HAP-1 (cell line): Measurements from ENCODE around the gene MAN2A1.

Source experiments
- DNase-seq, 2 experiments: peaks; one replicate each; pipeline ENCODE4 v3.0.0-alpha.2; 2016 to 2020; ENCODE audit warnings: low spot score in 2 of 2
- H3K27me3 ChIP-seq: fragments of 250-450 bp; sonication (Bioruptor Pico); 2 replicates; pipeline ENCODE4 v1.5.1; 2020; ENCODE audit warnings: low read depth, mild to moderate bottlenecking, moderate library complexity
- H3K36me3 ChIP-seq: fragments of 250-450 bp; sonication (Bioruptor Pico); replicated peaks from 2 replicates; pipeline ENCODE4 v1.5.1; 2020; ENCODE audit warnings: mild to moderate bottlenecking
- H3K4me1 ChIP-seq: fragments of 250-450 bp; sonication (Bioruptor Pico); 2 replicates; pipeline ENCODE4 v1.5.1; 2020; ENCODE audit warnings: mild to moderate bottlenecking
- H3K4me3 ChIP-seq: fragments of 250-450 bp; sonication (Bioruptor Pico); 2 replicates; pipeline ENCODE4 v1.5.1; 2020; ENCODE audit warnings: mild to moderate bottlenecking, moderate library complexity
- H3K9me3 ChIP-seq: fragments of 250-450 bp; sonication (Bioruptor Pico); 2 replicates; pipeline ENCODE4 v1.5.1; 2020; ENCODE audit warnings: mild to moderate bottlenecking, moderate library complexity
- in situ Hi-C: fragments of 300-500 bp; cut with MboI; formaldehyde crosslinking; loops from 3 replicates; pipeline ENCODE4 v1.14.3; 2020; ENCODE audit warnings: low sequenced_read_pairs, inconsistent platforms, mixed read lengths

The MAN2A1 gene

GRCh38 chr5:109690242-109690974 lies 681 bp downstream of the MAN2A1 start:
- in situ Hi-C loops = no loop called here
- peak; percentile 14 to 62 for DNase-seq
- Histone ChIP-seq H3K9me3 (peaks cover 13% of the 10 kb centered on the region), H3K27me3 (no peaks in the 10 kb centered on the region), H3K36me3 (no peaks in the 10 kb centered on the region), H3K4me1 (peaks cover 21% of the 10 kb centered on the region), H3K4me3 (peak overlapping the region; percentile 91)

DNA sequence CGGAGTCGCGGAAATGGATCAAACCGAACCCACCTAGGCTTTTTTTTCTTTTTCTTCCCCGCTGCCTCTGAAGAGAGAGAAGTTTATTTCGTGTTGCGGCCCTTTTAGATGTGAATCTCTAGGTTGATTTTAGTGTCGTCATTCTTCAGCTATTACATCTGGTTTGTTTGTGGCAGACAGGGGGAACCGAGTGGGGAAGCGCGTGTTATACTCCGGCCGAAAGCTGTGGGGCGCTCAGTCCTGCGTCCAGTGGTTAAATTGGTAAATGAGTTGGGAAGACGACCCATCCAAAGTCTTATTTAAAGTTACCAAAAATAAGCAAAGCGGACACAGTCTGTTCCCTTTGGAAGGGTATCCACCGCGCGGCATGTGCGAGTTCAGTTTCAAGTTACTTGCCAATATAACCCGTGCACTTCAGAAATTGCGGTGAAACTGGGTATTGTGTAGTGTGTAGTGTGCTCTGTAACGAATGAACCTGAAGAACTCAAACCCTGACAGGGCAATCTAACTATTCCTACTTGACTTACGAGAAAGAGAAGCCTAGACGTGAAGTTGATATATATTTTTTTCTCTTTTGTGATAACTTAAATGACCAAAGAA lies 1.3 kb downstream of the MAN2A1 start:
- peak; percentile 66 to 73 for DNase-seq
- Histone ChIP-seq H3K36me3 (no peaks in the 10 kb centered on the region), H3K27me3 (no peaks in the 10 kb centered on the region), H3K4me1 (peaks cover 22% of the 10 kb centered on the region), H3K9me3 (peaks cover 13% of the 10 kb centered on the region), H3K4me3 (peak overlapping the region; percentile 91)
- in situ Hi-C loops = no loop called here

DNA sequence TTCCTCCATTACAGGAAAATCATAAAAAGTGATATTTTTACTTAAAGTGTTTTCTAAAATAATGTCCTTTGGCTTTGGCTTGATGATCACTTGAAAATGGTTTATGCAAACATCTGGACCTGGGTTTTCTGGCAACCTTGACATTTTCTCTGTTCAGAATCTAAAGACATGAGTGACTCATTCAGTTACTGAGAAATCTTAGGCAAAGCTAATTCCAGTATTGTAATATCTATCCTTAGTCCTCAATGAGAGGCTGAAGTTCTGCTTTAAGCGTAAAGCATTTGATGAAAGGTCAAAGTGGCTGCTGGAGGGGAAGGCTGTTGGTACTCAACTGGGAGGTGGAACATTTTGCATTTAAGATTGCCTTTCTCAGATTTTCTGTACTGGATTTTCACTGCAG lies 2.3 kb downstream of the MAN2A1 start:
- Histone ChIP-seq H3K36me3 (no peaks in the 10 kb centered on the region), H3K27me3 (no peaks in the 10 kb centered on the region), H3K9me3 (peaks cover 13% of the 10 kb centered on the region), H3K4me1 (peaks cover 23% of the 10 kb centered on the region), H3K4me3 (peak overlapping the region; percentile 91)
- no peak for DNase-seq
- in situ Hi-C loops = no loop called here

DNA sequence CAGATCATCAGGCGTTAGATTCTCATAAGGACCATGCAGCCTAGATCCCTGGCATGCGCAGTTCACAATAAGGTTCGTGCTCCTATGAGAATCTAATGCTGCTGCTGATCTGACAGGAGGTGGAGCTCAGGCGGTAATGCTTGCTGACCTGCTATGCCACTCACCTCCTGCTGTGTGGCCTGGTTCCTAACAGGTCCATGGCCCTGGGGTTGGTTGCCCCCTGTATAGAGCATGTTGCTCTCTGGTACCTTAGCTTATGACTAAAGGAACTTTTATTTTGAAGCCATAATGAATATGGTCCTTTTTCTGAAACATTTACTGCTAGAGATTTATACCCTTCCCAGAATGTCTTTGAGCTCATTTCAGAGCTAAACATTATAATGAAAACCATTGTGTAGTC lies 3.1 kb downstream of the MAN2A1 start:
- Histone ChIP-seq H3K4me3 (no peak overlapping the region), H3K9me3 (peaks cover 11% of the 10 kb centered on the region), H3K27me3 (no peaks in the 10 kb centered on the region), H3K36me3 (no peaks in the 10 kb centered on the region), H3K4me1 (peaks cover 25% of the 10 kb centered on the region)
- peak in 1 of 2 experiments; percentile 22 for DNase-seq
- in situ Hi-C loops = no loop called here

GRCh38 chr5:109693535-109694400 lies 4.0 kb downstream of the MAN2A1 start:
- H3K4me1 ChIP-seq = peaks cover 25% of the 10 kb centered on the region
- H3K9me3 ChIP-seq = peaks cover 2% of the 10 kb centered on the region
- no peak overlapping the region for H3K4me3 ChIP-seq
- H3K36me3 ChIP-seq = no peaks in the 10 kb centered on the region
- no peaks in the 10 kb centered on the region for H3K27me3 ChIP-seq
- DNase-seq = no peak
- in situ Hi-C loops = no loop called here

DNA sequence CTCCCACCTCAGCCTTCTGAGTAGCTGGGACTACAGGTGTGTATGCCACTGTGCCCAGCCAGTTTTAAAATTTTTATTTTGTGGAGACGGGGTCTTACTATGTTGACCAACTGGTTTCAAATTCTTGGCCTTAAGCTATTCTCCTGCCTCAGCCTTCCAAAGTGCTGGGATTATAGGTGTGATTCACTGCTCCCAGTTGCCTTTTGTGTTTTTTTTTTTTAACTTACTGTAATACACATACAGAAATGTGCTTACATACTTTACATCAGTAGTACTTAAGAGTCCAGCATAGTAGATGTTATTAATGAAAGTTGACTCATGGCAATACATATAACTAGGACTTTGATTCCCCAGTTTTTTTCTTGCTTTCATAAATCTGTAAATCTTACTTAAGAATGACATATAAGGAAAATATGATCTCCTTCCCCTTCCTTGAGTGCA lies 4.7 kb downstream of the MAN2A1 start:
- in situ Hi-C loops = no loop called here
- Histone ChIP-seq H3K36me3 (no peaks in the 10 kb centered on the region), H3K27me3 (no peaks in the 10 kb centered on the region), H3K4me3 (no peak overlapping the region), H3K9me3 (no peaks in the 10 kb centered on the region), H3K4me1 (peaks cover 25% of the 10 kb centered on the region)
- peak in 1 of 2 experiments; percentile 16 for DNase-seq

DNA sequence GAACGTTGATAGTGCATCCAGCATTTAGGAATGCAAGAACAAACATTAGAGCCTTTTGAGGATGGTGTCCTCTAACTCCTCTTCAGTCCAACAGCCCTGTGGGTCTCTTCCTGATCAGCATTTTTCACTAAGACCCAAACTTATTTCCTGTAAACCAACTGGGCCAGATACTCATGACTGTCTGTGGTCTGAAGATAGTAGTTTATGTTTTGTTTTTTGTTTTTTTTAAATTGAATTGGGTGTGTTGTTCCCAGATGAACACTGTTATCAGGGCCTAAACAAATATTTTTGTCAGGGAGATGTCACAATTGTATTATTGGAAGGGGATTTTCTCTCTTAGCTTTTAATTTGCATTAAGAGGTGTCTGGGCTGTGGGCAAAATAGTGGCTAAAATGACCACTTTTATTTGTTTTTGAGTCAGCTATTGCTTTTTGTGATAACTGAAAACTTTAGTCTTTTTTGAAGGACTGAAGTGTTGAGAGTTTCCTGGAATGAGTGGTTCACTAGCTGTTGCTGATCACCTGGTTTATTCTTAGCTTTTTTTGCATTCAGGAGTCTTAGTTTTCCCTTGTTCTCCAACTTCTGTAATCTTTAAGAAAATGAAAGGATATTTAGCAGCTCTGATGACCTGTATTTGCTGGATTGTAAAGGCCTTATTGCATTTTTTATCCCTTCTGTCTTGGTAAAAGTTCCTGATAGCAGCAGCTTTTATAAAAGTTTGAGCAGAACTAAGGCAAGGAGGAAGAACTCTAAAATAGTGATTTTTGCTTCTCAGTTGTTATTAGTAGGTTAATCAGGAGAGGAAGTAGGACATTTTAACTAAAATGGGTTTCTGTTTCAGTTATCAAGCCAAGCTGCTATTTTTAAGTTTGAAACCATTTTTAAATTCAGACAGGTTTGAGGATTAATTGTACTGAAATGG lies 5.5 kb downstream of the MAN2A1 start:
- H3K4me1 ChIP-seq = peaks cover 25% of the 10 kb centered on the region
- no peak for DNase-seq
- H3K36me3 ChIP-seq = no peaks in the 10 kb centered on the region; the same call in 1 of the 2 replicates
- H3K9me3 ChIP-seq = no peaks in the 10 kb centered on the region
- in situ Hi-C loops = no loop called here
- H3K4me3 ChIP-seq = no peak overlapping the region
- no peaks in the 10 kb centered on the region for H3K27me3 ChIP-seq

DNA sequence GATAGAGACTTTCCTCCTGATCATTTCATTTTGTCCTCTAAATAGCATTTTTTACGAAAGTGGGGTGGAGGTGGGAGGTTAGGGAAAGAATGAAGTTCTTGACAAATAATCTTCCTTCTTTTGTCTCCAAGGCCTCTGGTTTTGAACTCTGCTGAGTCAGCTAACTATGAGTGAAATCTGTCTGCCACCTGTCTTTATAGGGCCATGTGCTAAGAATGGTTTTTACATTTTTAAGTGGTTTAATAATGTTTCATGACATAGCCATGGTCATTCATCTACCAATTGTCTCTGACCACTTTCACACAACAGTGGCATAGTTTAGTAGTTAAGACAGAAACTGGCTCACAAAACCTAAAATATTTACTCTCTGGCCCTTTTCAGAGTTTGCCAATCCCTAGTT lies 7.6 kb downstream of the MAN2A1 start:
- in situ Hi-C loops = no loop called here
- Histone ChIP-seq H3K4me1 (peaks cover 25% of the 10 kb centered on the region), H3K4me3 (no peak overlapping the region), H3K27me3 (no peaks in the 10 kb centered on the region), H3K36me3 (no peaks in the 10 kb centered on the region; the same call in 1 of the 2 replicates), H3K9me3 (no peaks in the 10 kb centered on the region)
- no peak for DNase-seq

DNA sequence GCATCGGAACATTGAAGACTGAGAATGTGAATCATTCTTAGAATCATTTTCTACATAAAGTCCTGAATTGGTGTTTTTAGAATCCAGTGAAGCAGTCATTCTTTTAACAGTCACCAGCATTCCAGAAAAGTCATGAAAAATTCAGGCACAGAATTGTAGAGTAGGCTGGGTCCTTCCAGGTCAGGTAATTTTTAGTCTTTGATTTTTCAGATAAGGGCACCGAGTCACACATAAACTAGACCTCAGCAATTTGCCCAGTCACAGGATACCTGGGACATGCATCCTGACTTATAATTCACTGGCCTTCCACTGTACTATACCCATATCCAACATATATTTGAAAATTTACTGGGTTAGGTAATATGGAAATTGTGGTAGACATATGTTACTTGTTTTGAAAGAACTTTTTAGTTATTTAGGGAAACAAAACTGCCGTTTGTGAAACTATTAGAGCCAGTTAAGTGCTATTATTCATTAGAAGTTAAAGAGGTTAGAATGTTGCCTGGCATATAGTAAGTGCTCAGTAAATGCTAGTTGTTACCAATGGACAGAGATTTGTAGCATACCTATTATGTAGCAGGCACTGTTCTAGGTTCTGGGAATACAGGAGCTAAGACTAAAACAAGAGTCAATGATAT lies 10.9 kb downstream of the MAN2A1 start:
- in situ Hi-C loops = no loop called here
- Histone ChIP-seq H3K27me3 (no peaks in the 10 kb centered on the region), H3K36me3 (no peaks in the 10 kb centered on the region; the same call in 1 of the 2 replicates), H3K4me1 (peaks cover 3% of the 10 kb centered on the region; the same call in 1 of the 2 replicates), H3K4me3 (no peak overlapping the region), H3K9me3 (no peaks in the 10 kb centered on the region)
- DNase-seq = no peak

DNA sequence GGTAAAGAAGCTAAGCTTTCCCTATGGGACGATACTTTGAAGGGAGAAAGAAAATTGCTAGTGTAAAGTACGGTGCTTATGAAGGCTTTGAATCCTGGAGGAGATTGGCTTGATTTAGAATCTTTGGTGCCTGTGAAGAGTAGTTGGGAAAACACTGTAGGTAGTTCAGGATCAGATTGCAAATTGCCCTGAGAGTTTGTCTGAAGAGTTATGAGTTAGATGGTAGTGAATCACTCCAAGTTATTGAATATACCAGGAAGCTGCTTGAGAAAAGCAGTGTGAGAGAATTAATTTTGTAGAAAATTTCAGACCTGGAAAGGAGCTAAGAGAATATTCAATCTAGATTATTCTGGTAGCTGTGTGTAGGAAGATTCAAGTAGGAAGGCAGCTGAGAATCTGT lies 11.5 kb downstream of the MAN2A1 start:
- no peaks in the 10 kb centered on the region; the same call in none of the 2 replicates for H3K36me3 ChIP-seq

GRCh38 chr5:109701792-109702191 lies 12.1 kb downstream of the MAN2A1 start:
- Histone ChIP-seq H3K4me1 (peaks cover 3% of the 10 kb centered on the region; the same call in 1 of the 2 replicates), H3K4me3 (no peak overlapping the region), H3K9me3 (no peaks in the 10 kb centered on the region), H3K27me3 (no peaks in the 10 kb centered on the region), H3K36me3 (no peaks in the 10 kb centered on the region; the same call in none of the 2 replicates)
- no peak for DNase-seq
- in situ Hi-C loops = no loop called here

More for the DNA sequence above, 11.5 kb downstream of the MAN2A1 start:
- H3K4me3 ChIP-seq = no peak overlapping the region
- H3K27me3 ChIP-seq = no peaks in the 10 kb centered on the region
- H3K9me3 ChIP-seq = no peaks in the 10 kb centered on the region
- peaks cover 3% of the 10 kb centered on the region; the same call in 1 of the 2 replicates for H3K4me1 ChIP-seq
- no peak for DNase-seq
- in situ Hi-C loops = no loop called here

- no peak for DNase-seq
- no peaks in the 10 kb centered on the region; the same call in none of the 2 replicates for H3K36me3 ChIP-seq
- no peaks in the 10 kb centered on the region for H3K4me1 ChIP-seq
Observed at GRCh38 chr5:109703166-109703565, 13.4 kb downstream of the MAN2A1 start.

More at GRCh38 chr5:109703166-109703565, 13.4 kb downstream of the MAN2A1 start:
- H3K27me3 ChIP-seq = no peaks in the 10 kb centered on the region
- H3K4me3 ChIP-seq = no peak overlapping the region
- H3K9me3 ChIP-seq = no peaks in the 10 kb centered on the region
- in situ Hi-C loops = no loop called here
